ENCODE measurements around the gene SLITRK2.

DNA sequence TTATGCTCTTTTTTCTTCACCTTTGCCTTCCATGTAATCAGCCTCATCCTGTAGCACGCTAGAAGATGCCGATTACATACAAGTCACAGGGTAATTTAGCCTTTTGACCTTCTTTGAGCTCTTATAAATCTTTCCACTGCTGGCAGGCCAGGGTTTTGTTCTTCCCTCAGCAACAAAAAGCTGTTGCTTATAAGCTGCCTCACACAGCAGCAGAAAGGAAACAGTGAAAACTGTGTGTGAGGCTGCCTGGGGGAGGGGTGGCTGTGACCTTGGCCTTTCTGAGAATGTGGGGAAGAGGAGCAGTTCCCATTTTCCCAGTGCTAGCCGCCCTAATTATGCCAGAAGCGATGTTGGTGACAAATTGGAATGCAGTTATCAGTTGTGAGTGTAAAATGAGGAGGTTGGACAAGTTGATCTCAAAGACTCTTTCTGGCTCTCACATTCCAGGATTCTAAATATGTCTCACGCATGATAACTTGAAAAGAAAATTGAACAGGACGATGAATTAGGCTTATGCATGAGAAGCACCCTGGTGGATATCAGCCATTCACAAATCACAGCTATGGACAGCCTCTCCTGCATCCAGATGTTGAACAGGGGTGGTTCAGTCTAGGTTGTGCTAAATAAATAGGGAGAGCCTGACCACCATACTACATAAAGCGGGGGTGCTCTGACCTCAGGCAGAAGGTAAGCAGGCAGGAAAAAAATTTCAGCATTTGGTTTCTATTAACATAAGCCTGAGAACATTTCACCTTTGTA is 25.7 kb downstream of the SLITRK2 start:
- TF ChIP-seq CTCF (conservative IDR thresholded peaks at IDR 0.05; ENCODE audit: low read length) (no peak), EZH2phosphoT487 (IDR thresholded peaks at IDR 0.05; ENCODE audit: borderline replicate concordance, low read depth, low read length) (no peak)
